Measurements from ENCODE around the gene HNRNPF.

HNRNPF gene

DNA sequence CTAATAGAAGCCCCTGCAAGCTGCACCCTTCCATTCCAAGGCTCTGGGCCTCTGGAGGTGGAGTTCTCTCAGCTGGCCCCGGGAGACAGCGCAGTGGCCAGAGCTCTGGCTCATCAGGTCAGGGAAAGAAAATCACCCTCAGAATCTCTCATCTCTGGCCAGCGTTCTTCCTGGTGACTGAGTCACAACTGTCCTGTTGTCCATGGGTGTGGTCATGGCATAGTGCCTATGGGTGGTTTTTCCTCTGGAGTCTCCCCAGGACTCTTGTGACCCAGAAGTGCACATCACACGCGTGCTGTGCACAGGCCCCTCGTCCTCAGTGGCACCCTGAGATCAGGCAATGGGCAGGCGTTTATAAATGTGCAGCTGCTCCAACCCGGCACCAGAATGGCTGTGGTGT lies 64.9 kb downstream of the HNRNPF start:
- no peak for DNase-seq

DNA sequence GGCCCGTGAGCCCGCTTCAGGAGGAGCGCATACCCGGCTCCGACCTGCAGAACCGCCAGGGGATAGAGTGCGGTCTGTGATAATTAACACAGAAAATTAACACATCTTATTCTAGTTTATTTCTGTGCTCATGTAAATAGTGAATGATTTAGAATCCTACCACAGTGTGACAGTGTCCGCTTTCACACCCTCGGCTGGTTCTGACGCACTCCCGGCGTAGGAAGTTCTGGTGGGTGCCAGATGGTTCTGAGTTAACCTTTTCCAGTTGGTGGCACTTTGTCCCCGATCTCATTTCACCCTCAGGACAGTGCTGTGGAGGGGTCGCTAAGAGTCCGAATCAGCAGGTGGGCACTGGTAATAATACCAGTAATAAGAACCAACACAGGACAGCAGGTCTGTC lies 65.9 kb downstream of the HNRNPF start:
- DNase-seq: no peak

DNA sequence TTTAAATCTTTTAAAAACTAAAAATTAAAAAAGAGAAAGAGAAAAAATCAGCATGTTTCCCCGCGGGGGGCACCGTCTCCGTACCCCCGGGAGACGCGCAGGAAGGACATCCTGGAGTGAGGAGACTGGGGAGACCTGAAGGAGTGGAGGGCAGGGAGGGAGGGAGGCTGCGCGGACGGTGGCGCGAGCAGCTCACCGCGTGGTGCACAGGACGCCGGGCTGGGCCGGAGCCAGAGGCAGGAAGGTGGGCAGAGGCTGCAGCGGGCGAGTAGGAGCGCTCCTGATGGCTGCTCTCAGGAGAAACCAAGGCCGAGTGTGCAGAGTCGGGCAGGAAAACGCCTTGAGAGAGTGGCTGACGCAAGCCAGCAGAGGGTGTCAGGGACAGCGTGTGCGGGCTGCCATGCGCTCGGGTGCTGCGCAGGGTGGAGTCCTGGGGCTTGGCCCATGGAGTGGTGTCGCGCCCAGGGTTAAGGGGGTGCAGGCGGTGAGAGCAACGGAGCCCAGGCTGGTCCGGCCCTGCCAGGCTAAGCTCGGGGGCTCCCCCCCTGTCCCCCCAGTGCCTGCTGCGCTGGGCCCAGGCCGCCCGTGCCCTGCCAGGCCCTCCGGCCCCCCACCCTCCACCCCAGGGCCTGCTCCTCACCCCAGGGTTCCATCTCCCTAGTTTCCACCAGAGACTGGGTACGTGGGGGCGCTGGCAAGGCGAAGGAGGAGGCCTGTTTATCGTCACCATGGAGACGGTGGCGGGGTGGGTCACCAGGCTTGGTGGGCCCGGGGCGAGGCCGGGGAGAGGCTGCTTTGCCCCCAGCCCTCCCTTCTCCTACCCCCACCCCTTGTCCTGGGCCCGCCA lies 66.5 kb downstream of the HNRNPF start:
- no peak for DNase-seq

DNA sequence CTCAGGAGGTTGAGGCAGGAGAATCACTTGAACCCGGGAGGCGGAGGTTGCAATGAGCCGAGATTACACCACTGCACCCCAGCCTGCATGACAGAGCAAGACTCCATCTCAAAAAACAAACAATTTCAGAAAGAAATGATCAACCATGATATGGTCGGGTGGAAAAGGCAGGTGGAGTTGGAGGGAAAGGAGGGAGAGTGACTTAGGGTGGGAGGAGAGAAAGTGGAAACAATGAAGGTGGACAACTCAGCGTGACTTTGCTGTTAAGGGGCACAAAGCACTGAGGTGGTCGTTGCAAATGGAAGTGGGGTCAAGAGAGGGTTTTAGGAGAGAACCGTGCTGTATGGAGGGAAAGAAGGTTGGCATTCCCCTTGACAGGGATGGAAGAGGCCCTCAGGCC lies 67.5 kb downstream of the HNRNPF start:
- no peak for DNase-seq

DNA sequence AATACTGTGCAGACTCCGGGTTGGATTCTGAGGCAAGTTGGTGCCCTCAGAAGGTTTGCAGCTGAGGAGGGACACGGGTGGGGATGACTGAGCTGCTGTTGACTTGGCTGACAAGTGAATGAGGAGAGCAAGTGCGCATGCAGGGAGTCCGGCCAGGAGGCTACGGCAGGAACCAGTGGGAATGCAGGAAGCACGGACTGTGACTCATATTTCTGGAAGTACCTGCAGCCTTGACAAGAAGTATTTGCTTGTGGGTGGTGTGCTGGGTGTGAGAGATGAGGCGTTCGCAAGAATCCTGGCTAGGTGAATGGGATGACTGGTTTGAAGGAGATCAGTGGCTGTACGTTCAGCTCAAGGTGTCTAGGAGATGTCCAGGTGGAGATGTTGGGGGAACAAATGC lies 68.4 kb downstream of the HNRNPF start:
- no peak for DNase-seq

DNA sequence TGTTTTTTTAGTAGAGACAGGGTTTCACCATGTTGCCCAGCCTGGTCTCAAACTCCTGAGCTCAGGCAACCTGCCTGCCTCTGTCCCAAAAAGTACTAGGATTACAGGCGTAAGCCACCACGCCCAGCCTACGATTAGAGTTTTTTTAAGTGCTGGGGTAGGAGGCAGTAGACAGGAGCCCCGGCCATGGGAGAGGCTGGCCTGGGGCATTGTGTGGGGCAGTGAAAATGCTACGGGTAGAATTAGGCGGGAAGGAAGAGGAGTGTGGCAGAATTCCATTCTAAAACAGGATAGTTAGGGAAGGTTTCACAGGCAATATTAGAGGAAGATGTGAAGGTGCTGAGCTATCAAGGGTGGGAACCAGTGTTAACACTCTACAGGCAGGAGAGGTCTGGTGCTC lies 68.9 kb downstream of the HNRNPF start:
- no peak for DNase-seq

DNA sequence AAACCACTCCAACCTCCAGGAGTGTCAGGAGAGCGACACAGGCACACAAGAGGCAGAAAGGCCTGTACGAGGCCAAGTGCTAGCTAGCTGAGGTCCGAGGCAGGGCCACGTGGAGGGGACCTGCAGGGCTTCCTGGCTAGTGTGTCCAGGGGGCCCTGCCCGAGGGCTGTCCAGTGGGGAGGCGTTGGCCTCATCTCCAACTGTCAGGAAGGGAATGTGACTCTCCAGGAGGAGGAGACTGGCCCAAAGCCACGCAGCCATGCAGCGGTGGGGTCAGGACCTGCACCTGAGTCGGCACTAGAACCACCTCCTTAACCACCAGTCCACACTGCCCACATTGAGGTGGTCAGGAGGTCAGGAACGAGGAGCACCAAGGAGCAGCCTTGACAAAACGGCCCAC lies 69.8 kb downstream of the HNRNPF start:
- DNase-seq: no peak

DNA sequence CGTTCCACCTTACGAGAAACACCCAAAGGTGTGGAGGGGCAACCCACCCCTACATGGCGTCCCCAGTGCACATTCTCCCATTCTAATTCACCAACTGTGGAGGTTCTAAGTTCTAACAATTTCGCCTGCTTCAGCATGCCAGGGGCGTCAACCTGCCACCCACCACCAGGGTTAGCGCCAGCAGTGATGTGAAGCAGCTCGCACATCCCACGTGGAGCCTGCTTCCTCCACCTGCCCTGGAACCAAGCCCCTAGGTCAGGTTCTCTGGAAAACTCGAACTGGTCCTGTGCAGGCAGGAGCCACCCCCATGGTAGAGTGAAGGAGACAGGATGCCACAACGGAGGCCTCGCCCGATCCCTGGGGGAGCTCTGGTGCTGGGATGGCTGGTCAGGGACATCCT lies 70.9 kb downstream of the HNRNPF start:
- no peak for DNase-seq

DNA sequence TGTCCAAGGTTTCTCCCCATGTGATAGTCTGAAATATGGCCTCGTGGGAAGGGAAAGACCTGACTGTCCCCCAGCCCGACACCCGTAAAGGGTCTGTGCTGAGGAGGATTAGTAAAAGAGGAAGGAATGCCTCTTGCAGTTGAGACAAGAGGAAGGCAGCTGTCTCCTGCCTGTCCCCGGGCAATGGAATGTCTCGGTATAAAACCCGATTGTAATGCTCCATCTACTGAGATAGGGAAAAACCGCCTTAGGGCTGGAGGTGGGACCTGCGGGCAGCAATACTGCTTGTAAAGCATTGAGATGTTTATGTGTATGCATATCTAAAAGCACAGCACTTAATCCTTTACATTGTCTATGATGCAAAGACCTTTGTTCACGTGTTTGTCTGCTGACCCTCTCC lies 71.5 kb downstream of the HNRNPF start:
- peak; percentile 47 for DNase-seq

DNA sequence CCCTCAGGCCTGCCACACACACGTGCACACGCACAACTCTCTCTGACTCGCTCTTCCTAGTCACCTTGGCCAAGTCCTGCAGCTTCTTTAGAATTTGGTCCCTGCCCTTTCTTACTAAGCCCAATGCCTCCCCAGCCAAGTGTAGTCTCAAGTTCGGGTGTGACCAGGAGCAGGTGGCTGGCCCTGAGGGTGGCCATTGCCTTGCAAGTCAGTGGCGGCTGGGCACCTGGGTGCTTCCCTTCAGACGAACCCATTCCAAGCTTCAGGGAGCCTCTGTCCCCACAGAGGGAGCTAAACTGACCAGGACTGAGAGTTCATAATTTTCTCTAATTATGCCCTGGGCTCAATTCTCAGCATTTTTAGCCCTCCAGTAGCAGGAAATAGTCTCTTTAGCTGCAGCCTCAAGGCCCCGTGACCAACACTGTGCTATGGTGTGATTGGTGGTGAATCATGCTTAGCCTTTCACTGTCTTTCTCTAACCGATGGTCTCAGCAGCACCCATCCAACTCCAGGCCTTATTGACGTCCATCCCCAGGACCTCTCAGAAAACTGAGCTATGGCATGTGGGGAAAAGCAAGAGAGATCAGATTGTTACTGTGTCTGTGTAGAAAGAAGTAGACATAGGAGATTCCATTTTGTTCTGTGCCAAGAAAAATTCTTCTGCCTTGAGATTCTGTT lies 72.2 kb downstream of the HNRNPF start:
- peak; percentile 42 for DNase-seq

DNA sequence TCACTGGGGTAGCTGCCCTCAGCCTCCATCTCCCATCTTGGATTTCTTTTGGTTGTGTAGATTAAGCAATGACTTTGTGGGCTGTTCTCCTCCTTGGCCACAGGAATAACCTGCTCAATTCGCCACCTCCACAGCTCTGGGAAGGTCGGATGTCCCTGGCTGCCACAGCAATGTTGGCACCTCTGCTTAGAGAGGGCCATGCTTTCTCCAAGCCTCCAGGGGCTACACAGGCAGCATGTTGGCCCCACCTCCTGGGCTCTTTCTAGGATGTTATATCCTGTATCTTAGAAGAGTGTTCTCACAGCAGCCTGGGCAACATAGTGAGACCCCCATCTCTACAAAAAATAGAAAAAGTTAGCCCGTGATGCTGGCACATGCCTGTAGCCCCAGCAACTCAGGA lies 72.9 kb downstream of the HNRNPF start:
- DNase-seq: no peak

Data from NCI-H82 (cell line).